RKO (cell line): ENCODE results near the gene SUDS3.

Experiments used
- DNase-seq: peaks from one replicate; pipeline ENCODE4 v3.0.0-alpha.2; 2016; ENCODE audit warnings: low spot score

Gene SUDS3

GRCh38 chr12:118455327-118455726, 79.0 kb downstream of the SUDS3 start:
- DNase-seq, result no peak

DNA sequence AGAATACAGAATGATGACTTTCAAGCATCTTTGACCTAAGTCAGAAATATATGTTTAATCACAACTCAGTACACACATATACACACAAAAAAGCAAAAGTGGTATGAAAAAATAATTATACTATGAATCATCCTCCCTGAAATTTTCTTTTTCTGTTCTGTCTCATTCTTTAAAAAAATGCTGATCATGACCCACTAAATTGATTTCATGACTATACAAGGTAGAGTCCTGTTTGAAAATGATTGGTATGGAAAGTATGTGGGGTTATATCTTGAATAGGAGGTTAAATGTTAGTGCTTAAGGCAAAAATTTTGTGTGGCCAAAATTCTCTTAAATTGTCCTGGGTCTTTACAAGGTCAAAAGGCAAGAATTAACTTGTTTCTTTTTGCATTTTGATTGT, 80.4 kb downstream of the SUDS3 start:
- DNase-seq, result no peak

DNA sequence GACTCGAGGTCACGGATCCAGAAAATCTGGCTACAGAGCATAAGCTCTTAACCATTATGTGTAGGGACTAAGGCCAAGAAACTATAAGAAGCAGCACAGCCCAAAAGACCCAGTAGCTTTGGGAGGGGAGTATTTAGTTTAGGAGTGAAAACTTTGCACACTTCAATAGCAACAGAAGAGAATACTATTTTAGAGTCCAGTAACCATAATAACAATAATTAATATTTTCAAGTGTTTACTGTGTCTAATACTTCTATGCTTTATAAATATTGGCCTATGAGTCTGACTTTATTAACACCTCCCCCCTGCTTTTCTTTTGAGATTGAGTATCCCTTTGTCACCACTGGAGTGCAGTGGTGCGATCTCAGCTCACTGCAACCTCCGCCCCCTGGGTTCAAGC, 82.8 kb downstream of the SUDS3 start:
- no peak for DNase-seq

- no peak for DNase-seq
Observed at GRCh38 chr12:118463677-118464076, 87.3 kb downstream of the SUDS3 start.

GRCh38 chr12:118465706-118466105, 89.4 kb downstream of the SUDS3 start:
- no peak for DNase-seq
